Smooth muscle cell (in vitro differentiated cells): ENCODE measurements around the gene ZFP1. TPM values are rescaled to one million over a fixed set of nuclear protein-coding genes. Genes with fewer than 3 reads are reported as not detected.
"Not testable (repeated sequence)": the region's sequence is repeated elsewhere in the genome, so short reads cannot be mapped to it uniquely, and the experiment has no call there.

Experiments
- DNase-seq: peaks from one replicate; lab custom pipeline; 2025; ENCODE audit not compliant: unreplicated experiment; lab: John Stamatoyannopoulos, UW
- H2AFZ ChIP-seq: fragments of 200-600 bp; sonication (generic); 2 replicates; pipeline ENCODE4 v1.6.0; 2016; ENCODE audit warnings: antibody characterized with exemption, low read depth, mild to moderate bottlenecking
- H3F3A ChIP-seq: fragments of 200-600 bp; sonication (generic); 2 replicates; pipeline ENCODE4 v1.6.0; 2017; ENCODE audit warnings: antibody characterized with exemption, low read depth
- H3K27ac ChIP-seq: fragments of 200-600 bp; sonication (generic); 2 replicates; pipeline ENCODE4 v1.5.1; 2016; ENCODE audit warnings: low read depth, mild to moderate bottlenecking
- H3K27me3 ChIP-seq: fragments of 200-600 bp; sonication (generic); 2 replicates; pipeline ENCODE4 v1.6.1; 2016; ENCODE audit warnings: low read depth, mild to moderate bottlenecking
- H3K36me3 ChIP-seq: fragments of 200-600 bp; sonication (generic); 2 replicates; pipeline ENCODE4 v1.5.1; 2016; ENCODE audit warnings: low read depth
- H3K4me1 ChIP-seq: fragments of 200-600 bp; sonication (generic); 2 replicates; pipeline ENCODE4 v1.5.1; 2016; ENCODE audit warnings: low read depth
- H3K4me2 ChIP-seq: fragments of 200-600 bp; sonication (generic); 2 replicates; pipeline ENCODE4 v1.6.0; 2016; ENCODE audit warnings: mild to moderate bottlenecking
- H3K4me3 ChIP-seq: fragments of 200-600 bp; sonication (generic); 2 replicates; pipeline ENCODE4 v1.5.1; 2016; ENCODE audit warnings: mild to moderate bottlenecking
- H3K79me2 ChIP-seq: fragments of 200-600 bp; sonication (generic); 2 replicates; pipeline ENCODE4 v1.6.0; 2016; ENCODE audit warnings: low read depth, mild to moderate bottlenecking
- H3K9ac ChIP-seq: fragments of 200-600 bp; sonication (generic); 2 replicates; pipeline ENCODE4 v1.6.0; 2016; ENCODE audit warnings: low read depth
- H3K9me3 ChIP-seq: fragments of 200-600 bp; sonication (generic); replicated peaks from 2 replicates; pipeline ENCODE4 v1.5.1; 2016; ENCODE audit warnings: low read depth
- H4K20me1 ChIP-seq: fragments of 200-600 bp; sonication (generic); 2 replicates; pipeline ENCODE4 v1.6.0; 2016; ENCODE audit warnings: low read depth
- WGBS: methylation state at CpG from one replicate; pipeline ENCODE4 v1.1.7; 2016; ENCODE audit warnings: low lambda C conversion rate; 5-methylcytosine and 5-hydroxymethylcytosine counted together
- polyA plus RNA-seq: library from polyadenylated mRNA; unstranded; fragments of >200 nt; fragmentation: Nextera tagmentation; extraction: Ambion mirVana; gene quantifications from 2 replicates; pipeline ENCODE4 v1.2.1, GENCODE V29; 2016
- total RNA-seq: library from RNA; depleted of rRNA; stranded (reverse); fragments of >200 nt; gene quantifications from 2 replicates; pipeline ENCODE4 v1.2.3, GENCODE V29; 2014
- TF ChIP-seq, protein P1 (sequence below): fragments of 200-600 bp; sonication (generic); IDR thresholded peaks from 2 replicates; pipeline ENCODE4 v1.5.1; 2017; ENCODE audit warnings: borderline replicate concordance, mild to moderate bottlenecking, antibody characterized with exemption; ENCODE audit not compliant: insufficient read depth, poor library complexity, severe bottlenecking

Gene ZFP1
- total and polyA plus RNA-seq, 2 experiments from 2014 or later, result 12.6 to 15.0 TPM

DNA sequence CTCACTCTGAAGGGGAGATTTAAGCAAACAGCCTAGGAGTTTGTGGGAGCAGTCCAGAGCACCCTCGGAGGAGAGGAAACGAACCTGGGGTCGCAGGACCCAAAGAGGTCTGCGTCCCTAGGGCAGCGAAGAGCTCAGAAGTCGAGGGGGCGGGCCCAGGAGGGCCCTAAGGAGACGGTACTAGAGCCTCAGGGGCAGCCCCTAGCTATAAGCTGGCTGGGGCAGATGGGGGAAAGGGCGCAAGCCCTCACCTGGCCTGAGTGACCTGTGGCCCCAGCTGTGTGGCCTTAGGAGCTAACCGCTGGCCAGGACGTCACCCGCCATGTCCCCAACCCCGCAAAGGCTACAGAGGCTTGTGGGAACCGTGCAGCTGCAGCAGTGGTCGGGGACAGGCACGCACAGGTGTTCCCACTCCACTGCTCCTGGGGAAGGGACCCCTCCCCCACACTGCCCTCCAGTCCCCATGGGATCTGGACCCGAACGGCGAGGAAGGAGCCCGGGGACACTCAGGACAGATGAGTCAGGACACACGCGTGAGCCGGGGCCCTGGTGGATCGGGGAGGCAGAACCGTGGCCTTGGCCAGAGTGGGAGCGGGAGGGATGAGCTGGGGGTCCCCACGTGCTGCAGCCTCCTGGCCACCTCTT is 60.7 kb downstream of the ZFP1 start:
- TF ChIP-seq, protein P1, sequence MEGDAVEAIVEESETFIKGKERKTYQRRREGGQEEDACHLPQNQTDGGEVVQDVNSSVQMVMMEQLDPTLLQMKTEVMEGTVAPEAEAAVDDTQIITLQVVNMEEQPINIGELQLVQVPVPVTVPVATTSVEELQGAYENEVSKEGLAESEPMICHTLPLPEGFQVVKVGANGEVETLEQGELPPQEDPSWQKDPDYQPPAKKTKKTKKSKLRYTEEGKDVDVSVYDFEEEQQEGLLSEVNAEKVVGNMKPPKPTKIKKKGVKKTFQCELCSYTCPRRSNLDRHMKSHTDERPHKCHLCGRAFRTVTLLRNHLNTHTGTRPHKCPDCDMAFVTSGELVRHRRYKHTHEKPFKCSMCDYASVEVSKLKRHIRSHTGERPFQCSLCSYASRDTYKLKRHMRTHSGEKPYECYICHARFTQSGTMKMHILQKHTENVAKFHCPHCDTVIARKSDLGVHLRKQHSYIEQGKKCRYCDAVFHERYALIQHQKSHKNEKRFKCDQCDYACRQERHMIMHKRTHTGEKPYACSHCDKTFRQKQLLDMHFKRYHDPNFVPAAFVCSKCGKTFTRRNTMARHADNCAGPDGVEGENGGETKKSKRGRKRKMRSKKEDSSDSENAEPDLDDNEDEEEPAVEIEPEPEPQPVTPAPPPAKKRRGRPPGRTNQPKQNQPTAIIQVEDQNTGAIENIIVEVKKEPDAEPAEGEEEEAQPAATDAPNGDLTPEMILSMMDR, result no peak
- H3K4me1 ChIP-seq, result no peaks in the 10 kb centered on the region
- no peak for DNase-seq
- H3K9ac ChIP-seq, result no peak overlapping the region
- H2AFZ ChIP-seq, result no peak overlapping the region
- H3K4me3 ChIP-seq, result no peak overlapping the region
- no peaks in the 10 kb centered on the region for H3K27me3 ChIP-seq
- H3K36me3 ChIP-seq, result no peaks in the 10 kb centered on the region
- no peaks in the 10 kb centered on the region for H3K9me3 ChIP-seq
- H3F3A ChIP-seq, result no peaks in the 10 kb centered on the region
- no peaks in the 10 kb centered on the region for H4K20me1 ChIP-seq
- no peaks in the 10 kb centered on the region for H3K79me2 ChIP-seq
- H3K27ac ChIP-seq, result no peak overlapping the region
- H3K4me2 ChIP-seq, result no peak overlapping the region
- WGBS, result 94% methylated on average over 27 of the region's 27 CpGs

DNA sequence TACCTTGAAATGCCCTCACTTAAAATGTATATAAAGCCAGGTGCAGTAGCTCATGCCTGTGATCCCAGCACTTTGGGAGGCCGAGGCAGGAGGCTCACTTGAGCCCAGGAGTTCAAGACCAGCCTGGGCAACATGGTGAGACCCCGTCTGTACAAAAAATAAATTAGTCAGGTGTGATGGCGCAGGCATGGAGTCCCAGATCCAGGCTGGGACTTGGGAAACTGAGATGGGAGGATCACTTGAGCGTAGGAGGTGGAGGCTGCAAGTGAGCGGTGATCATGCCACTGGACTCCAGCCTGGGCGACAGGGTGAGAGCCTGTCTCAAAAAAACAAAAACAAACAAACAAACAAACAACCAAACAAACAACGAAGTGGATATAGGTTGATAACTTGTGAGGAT is 61.2 kb downstream of the ZFP1 start:
- not testable (repeated sequence) for H3K79me2 ChIP-seq, H2AFZ ChIP-seq, H3K36me3 ChIP-seq, H3K27me3 ChIP-seq, H3K4me3 ChIP-seq, H3K9ac ChIP-seq, H3K27ac ChIP-seq, H3K4me2 ChIP-seq, H3K4me1 ChIP-seq, DNase-seq, H4K20me1 ChIP-seq, H3K9me3 ChIP-seq, H3F3A ChIP-seq
- WGBS, result 93% methylated on average over 7 of the region's 7 CpGs

DNA sequence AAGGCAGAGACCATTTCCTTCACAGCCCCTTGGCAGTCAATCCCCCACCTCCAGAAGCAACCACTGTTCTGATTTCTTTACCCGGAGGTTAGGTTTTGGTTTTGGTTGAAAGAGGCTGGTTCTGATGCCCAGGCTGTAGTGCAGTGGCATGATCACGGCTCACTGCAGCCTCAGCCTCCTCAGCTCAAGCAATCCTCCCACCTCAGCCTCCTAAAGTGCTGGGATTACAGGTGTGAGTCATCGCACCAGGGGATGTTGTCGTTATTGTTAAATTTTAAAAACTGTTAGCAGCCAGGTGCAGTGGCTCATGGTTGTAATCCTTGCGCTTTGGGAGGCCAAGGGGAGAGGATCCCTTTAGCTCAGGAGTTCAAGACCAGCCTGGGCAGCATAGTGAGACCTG is 61.6 kb downstream of the ZFP1 start:
- DNase-seq, result no peak
- WGBS, result 87% methylated on average over 5 of the region's 5 CpGs
- Histone ChIP-seq H3K4me3 (no peak overlapping the region), H3K79me2 (no peaks in the 10 kb centered on the region), H3K27me3 (no peaks in the 10 kb centered on the region), H3K4me2 (no peak overlapping the region), H3K27ac (no peak overlapping the region), H3K9me3 (no peaks in the 10 kb centered on the region), H4K20me1 (no peaks in the 10 kb centered on the region), H3K9ac (no peak overlapping the region), H2AFZ (no peak overlapping the region), H3K4me1 (no peaks in the 10 kb centered on the region), H3F3A (no peaks in the 10 kb centered on the region), H3K36me3 (no peaks in the 10 kb centered on the region)
- TF ChIP-seq, protein P1, result no peak

DNA sequence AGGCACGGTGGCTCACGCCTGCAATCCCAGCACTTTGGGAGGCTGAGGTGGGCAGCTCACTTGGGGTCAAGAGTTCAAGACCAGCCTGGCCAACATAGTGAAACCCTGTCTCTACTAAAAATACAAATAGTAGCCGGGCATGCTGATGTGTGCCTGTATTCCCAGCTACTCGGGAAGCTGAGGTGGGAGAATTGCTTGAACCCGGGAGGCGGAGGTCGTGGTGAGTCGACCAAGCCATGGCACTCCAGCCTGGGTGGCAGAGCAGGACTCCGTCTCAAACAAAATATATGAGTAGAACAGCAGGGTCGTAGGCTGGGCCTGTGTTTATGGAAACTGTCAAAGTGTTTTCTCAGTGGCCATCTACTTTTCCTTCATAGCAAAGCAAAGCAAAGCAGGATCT is 63.0 kb downstream of the ZFP1 start:
- H3F3A ChIP-seq, H3K27me3 ChIP-seq, H3K79me2 ChIP-seq, H3K9me3 ChIP-seq, H3K4me3 ChIP-seq, H3K4me2 ChIP-seq, H3K9ac ChIP-seq, H3K27ac ChIP-seq, H4K20me1 ChIP-seq, DNase-seq, H3K4me1 ChIP-seq, H2AFZ ChIP-seq, H3K36me3 ChIP-seq: not testable (repeated sequence)
- WGBS, result 86% methylated on average over 10 of the region's 10 CpGs

DNA sequence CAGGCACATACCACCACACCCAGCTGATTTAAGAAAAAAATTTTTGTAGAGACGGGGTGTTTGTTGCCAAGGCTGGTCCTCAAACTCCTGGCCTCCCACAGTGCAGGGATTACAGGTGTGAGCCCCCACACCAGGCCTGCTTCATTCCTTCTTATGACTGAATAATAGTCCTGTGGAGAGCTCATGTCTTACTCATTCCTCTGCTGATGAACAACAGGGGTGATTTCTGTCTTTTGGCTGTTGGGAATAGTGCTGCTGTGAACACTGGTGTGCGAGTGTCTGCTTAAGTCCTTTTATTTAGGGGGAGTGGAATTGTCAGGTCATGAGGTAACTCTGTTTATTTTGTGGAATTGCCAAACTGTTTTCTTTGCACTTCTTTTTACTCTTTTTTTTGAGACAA is 67.8 kb downstream of the ZFP1 start:
- TF ChIP-seq, protein P1, result no peak
- Histone ChIP-seq H2AFZ (no peak overlapping the region), H3K9ac (no peak overlapping the region), H3K9me3 (no peaks in the 10 kb centered on the region), H4K20me1 (no peaks in the 10 kb centered on the region), H3K36me3 (no peaks in the 10 kb centered on the region), H3K4me3 (no peak overlapping the region), H3K27me3 (no peaks in the 10 kb centered on the region), H3K27ac (no peak overlapping the region), H3F3A (no peaks in the 10 kb centered on the region), H3K4me1 (no peaks in the 10 kb centered on the region), H3K79me2 (no peaks in the 10 kb centered on the region), H3K4me2 (no peak overlapping the region)
- no peak for DNase-seq
- WGBS, result 90% methylated on average over 2 of the region's 2 CpGs
